Ovary (tissue), 3 donors: ENCODE data around the gene TMEM164.

ENCODE experiments used
- POLR2A ChIP-seq: fragments of 450-650 bp; IDR thresholded peaks from one replicate; pipeline ENCODE4 v1.6.1; 2017; ENCODE audit warnings: antibody characterized with exemption, mild to moderate bottlenecking, moderate library complexity
- TF ChIP-seq, protein P1 (sequence below), 3 donors: fragments of 450-650 bp in 2 of 3; fragments of 200-600 bp in 1 of 3; IDR thresholded peaks; one replicate each; pipeline versions ENCODE4 v1.5.1 to v1.8.0; 2016 to 2022; ENCODE audit warnings: antibody characterized with exemption in 3 of 3, mild to moderate bottlenecking in 1 of 3
- donor health status: DM: no; HTN: no; CAD: no.

DNA sequence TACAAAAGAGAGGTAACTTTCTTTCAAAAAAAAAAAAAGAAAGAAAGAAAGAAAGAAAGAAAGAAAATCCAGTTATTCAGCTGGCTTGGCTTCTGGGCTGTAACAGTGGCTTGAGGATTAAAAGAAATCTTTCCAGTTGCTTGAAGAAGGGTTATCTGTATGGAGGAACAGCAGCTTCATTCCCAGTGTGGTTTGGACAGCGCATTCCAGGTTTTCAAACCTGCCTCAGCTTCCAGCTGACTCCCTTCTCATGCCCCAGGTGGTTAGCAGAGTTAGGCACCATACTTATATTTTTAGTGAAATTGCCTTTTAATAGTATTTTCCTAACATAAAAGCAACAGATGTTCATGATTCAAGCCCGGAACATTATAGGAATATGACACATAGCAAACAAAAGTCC is 48.6 kb downstream of the TMEM164 start:
- no peak for TF ChIP-seq POLR2A
- TF ChIP-seq, protein P1, sequence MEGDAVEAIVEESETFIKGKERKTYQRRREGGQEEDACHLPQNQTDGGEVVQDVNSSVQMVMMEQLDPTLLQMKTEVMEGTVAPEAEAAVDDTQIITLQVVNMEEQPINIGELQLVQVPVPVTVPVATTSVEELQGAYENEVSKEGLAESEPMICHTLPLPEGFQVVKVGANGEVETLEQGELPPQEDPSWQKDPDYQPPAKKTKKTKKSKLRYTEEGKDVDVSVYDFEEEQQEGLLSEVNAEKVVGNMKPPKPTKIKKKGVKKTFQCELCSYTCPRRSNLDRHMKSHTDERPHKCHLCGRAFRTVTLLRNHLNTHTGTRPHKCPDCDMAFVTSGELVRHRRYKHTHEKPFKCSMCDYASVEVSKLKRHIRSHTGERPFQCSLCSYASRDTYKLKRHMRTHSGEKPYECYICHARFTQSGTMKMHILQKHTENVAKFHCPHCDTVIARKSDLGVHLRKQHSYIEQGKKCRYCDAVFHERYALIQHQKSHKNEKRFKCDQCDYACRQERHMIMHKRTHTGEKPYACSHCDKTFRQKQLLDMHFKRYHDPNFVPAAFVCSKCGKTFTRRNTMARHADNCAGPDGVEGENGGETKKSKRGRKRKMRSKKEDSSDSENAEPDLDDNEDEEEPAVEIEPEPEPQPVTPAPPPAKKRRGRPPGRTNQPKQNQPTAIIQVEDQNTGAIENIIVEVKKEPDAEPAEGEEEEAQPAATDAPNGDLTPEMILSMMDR (IDR thresholded peaks at IDR 0.05) = no peak
